GM12864 (cell line): ENCODE results near the gene B4GALNT2.
"Not testable (repeated sequence)": the region's sequence is repeated elsewhere in the genome, so short reads cannot be mapped to it uniquely, and the experiment has no call there.

Source experiments
- DNase-seq: peaks from one replicate; pipeline ENCODE4 v3.0.0-alpha.2; 2011; ENCODE audit warnings: low read depth
- H3K4me3 ChIP-seq: 2 replicates; pipeline ENCODE4 v1.5.1; 2011; ENCODE audit warnings: mild to moderate bottlenecking, low read depth, low read length, control low read depth
- CTCF ChIP-seq: IDR thresholded peaks from 2 replicates; pipeline ENCODE4 v1.5.1; 2011; ENCODE audit warnings: low read depth, mild to moderate bottlenecking, moderate library complexity, low read length, control low read depth, inconsistent platforms; ENCODE audit errors: missing control alignments

The B4GALNT2 gene

GRCh38 chr17:49090878-49091594 lies 41.5 kb upstream of the B4GALNT2 start:
- H3K4me3 ChIP-seq, result no peak overlapping the region
- DNase-seq, result no peak
- no peak for TF ChIP-seq CTCF

- DNase-seq, result no peak
- no peak for TF ChIP-seq CTCF
- H3K4me3 ChIP-seq, result no peak overlapping the region
Measured at GRCh38 chr17:49093131-49093530, 39.4 kb upstream of the B4GALNT2 start.

- no peak overlapping the region for H3K4me3 ChIP-seq
- DNase-seq, result no peak
- no peak for TF ChIP-seq CTCF
Measured at GRCh38 chr17:49100601-49101000, 32.0 kb upstream of the B4GALNT2 start.

GRCh38 chr17:49101054-49101534 lies 31.5 kb upstream of the B4GALNT2 start:
- DNase-seq, result no peak
- H3K4me3 ChIP-seq, result no peak overlapping the region
- no peak for TF ChIP-seq CTCF

- DNase-seq, H3K4me3 ChIP-seq: not testable (repeated sequence)
Measured at GRCh38 chr17:49103360-49103759, 29.2 kb upstream of the B4GALNT2 start.

GRCh38 chr17:49104511-49105074 lies 28.0 kb upstream of the B4GALNT2 start:
- H3K4me3 ChIP-seq, result no peak overlapping the region
- DNase-seq, result no peak
- no peak for TF ChIP-seq CTCF

GRCh38 chr17:49106321-49107210 lies 26.0 kb upstream of the B4GALNT2 start:
- DNase-seq, result no peak

More at GRCh38 chr17:49106321-49107210, 26.0 kb upstream of the B4GALNT2 start:
- TF ChIP-seq CTCF, result no peak
- H3K4me3 ChIP-seq, result no peak overlapping the region
